ENCODE data around the gene CTR9. TPM values are rescaled to one million over a fixed set of nuclear protein-coding genes. Genes with fewer than 3 reads are reported as not detected.

The CTR9 gene
- total and polyA plus RNA-seq, 2 of the 8 experiments (the other 6 are each of a cell fraction or from before 2014, with no cell fraction given) = 6.1 to 37.7 TPM

DNA sequence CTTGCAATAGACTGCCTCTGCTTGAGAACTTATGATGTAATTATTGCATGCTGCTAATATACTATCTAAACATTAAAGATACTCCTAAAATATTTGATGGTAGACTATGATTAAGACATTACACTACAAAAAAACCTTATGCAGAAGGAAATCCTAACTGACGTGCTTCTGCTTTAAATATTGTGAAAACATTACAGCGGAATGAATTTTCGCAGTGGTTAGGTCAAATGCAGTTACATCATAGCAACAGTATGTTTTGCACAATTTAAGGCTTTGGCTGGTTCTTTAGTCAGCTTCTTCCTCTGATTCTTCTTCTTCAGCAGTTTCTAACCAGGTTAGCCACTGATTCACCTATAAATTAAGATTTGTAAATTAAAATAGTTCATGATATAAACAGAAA is 46.5 kb downstream of the CTR9 start:
- no peaks in the 10 kb centered on the region for H3K9me3 ChIP-seq (ENCODE audit: insufficient read depth in 2 of 2, low read depth in 1 of 2, low read length in 1 of 2)
- DNase-seq (ENCODE audit: low read depth in 1 of 2, low spot score in 2 of 2) = no peak
- 90% methylated on average over 3 of the region's 3 CpGs; no CpG with 5 or more reads in 1 of the 2 experiments for WGBS, 2 experiments (ENCODE audit: extremely low coverage in 1 of 2, insufficient coverage in 1 of 2, insufficient read length in 1 of 2, insufficient replicate concordance in 2 of 2, low coverage in 1 of 2, low lambda C conversion rate in 2 of 2, missing lambda C conversion rate in 1 of 2)
- no peak overlapping the region for H3K18ac ChIP-seq (ENCODE audit: extremely low read depth, low read length)
- no peak overlapping the region for H2AK5ac ChIP-seq (ENCODE audit: low read depth, low read length)
- H3K79me1 ChIP-seq (ENCODE audit: low read depth, low read length) = no peaks in the 10 kb centered on the region
- H3K79me2 ChIP-seq (ENCODE audit: control insufficient read depth in 1 of 2, insufficient read depth in 2 of 2, low read length in 2 of 2) = no peaks in the 10 kb centered on the region
- no peak overlapping the region for H3K27ac ChIP-seq (ENCODE audit: low read depth, low read length)
- no peak overlapping the region for H3K9ac ChIP-seq (replicated peaks in 1 of 4; ENCODE audit: extremely low read depth in 1 of 4, low read depth in 3 of 4, low read length in 3 of 4)
- no peak overlapping the region for H3K23ac ChIP-seq (ENCODE audit: insufficient read length)
- no peak overlapping the region for H3K14ac ChIP-seq (ENCODE audit: insufficient read length)
- no peak overlapping the region for H2BK12ac ChIP-seq (ENCODE audit: low read depth, low read length)
- no peak overlapping the region for H3K4me3 ChIP-seq (ENCODE audit: extremely low read depth in 1 of 4, insufficient read depth in 2 of 4, low read depth in 3 of 4, low read length in 4 of 4)
- H4K8ac ChIP-seq (ENCODE audit: extremely low read depth, insufficient read depth, low read length) = peak overlapping the region; percentile 7; the same call in 1 of the 2 replicates
- H3K4me2 ChIP-seq (ENCODE audit: insufficient read depth in 1 of 2, low read depth in 2 of 2, low read length in 2 of 2) = no peak overlapping the region
- H2BK20ac ChIP-seq (ENCODE audit: low read length) = no peak overlapping the region
- peaks cover 0 to 3% (median 2%) of the 10 kb centered on the region in 4 experiments; a peak in 2 of 7 replicates for H3K4me1 ChIP-seq (replicated peaks in 1 of 4; ENCODE audit: control insufficient read depth in 3 of 4, insufficient read depth in 4 of 4, low read length in 3 of 4)
- FAIRE-seq = no peak
- CTCF ChIA-PET (ENCODE audit: partially characterized antibody) = interaction anchor here (0.8 kb wide), 1 partner anchor 80 kb away, joined by 4 read pairs; no protein-coding TSS in a partner anchor
- H2BK15ac ChIP-seq (ENCODE audit: low read length) = no peak overlapping the region
- POLR2A ChIA-PET (ENCODE audit: partially characterized antibody) = interaction anchor here (1.1 to 28.5 kb wide), 6 partner anchors 12 to 61 kb away, joined by 3 to 595 read pairs (median 6); partner anchors contain the start of genes EIF4G2 and ZBED5
- peaks cover 48 to 67% (median 63%) of the 10 kb centered on the region in 4 experiments for H3K36me3 ChIP-seq (ENCODE audit: control insufficient read depth in 2 of 4, insufficient read depth in 4 of 4, low read length in 3 of 4)
- H3K23me2 ChIP-seq (ENCODE audit: low read depth, low read length) = no peaks in the 10 kb centered on the region; the same call in 1 of the 2 replicates
- peaks cover 0 to 2% (median 0%) of the 10 kb centered on the region in 4 experiments; a peak in 2 of 7 replicates for H3K27me3 ChIP-seq (replicated peaks in 1 of 4; ENCODE audit: control insufficient read depth in 3 of 4, extremely low read depth in 1 of 4, insufficient read depth in 3 of 4, low read length in 3 of 4)
- H2AFZ ChIP-seq (ENCODE audit: low read length) = no peak overlapping the region
- no peak overlapping the region for H4K5ac ChIP-seq (ENCODE audit: insufficient read length, low read depth, low read length)
- H2BK5ac ChIP-seq (ENCODE audit: low read depth, low read length) = no peak overlapping the region
- no peak overlapping the region for H2BK120ac ChIP-seq (replicated peaks; ENCODE audit: low read depth, low read length)
- H3K56ac ChIP-seq (replicated peaks; ENCODE audit: insufficient read length, low read depth, low read length) = no peak overlapping the region
- peaks cover 2 to 5% of the 10 kb centered on the region in 2 experiments for H4K20me1 ChIP-seq (replicated peaks in 1 of 2; ENCODE audit: control insufficient read depth in 1 of 2, insufficient read depth in 2 of 2, low read length in 2 of 2)
- H3K4ac ChIP-seq (replicated peaks; ENCODE audit: insufficient read length, low read depth, low read length) = no peak overlapping the region
- no peak overlapping the region for H4K91ac ChIP-seq (replicated peaks; ENCODE audit: insufficient read length, low read length)
- TF ChIP-seq GABPA (IDR thresholded peaks at IDR 0.05; ENCODE audit: borderline replicate concordance, insufficient read depth, low read length) (no peak), SAP30 (IDR thresholded peaks at IDR 0.05; ENCODE audit: insufficient read depth, insufficient replicate concordance, low read length) (no peak), POLR2A (IDR thresholded peaks at IDR 0.05; ENCODE audit: control extremely low read depth in 1 of 2, low read depth in 2 of 2, low read length in 2 of 2) (no peak), CHD2 (IDR thresholded peaks at IDR 0.05; ENCODE audit: low read length) (no peak), CREB1 (IDR thresholded peaks at IDR 0.05) (no peak), KDM4A (IDR thresholded peaks at IDR 0.05; ENCODE audit: low read depth, low read length, severe bottlenecking) (no peak), CBX8 (IDR thresholded peaks at IDR 0.05; ENCODE audit: borderline replicate concordance, low read depth, low read length) (no peak), RNF2 (IDR thresholded peaks at IDR 0.05; ENCODE audit: borderline replicate concordance, low read depth, low read length, missing control alignments, poor library complexity, severe bottlenecking) (no peak), RAD21 (IDR thresholded peaks at IDR 0.05 in 1 of 2, conservative IDR thresholded peaks at IDR 0.05 in 1 of 2; ENCODE audit: low read depth in 2 of 2, low read length in 2 of 2) (no peak), YY1 (IDR thresholded peaks at IDR 0.05; ENCODE audit: low read depth, low read length) (no peak), JUND (IDR thresholded peaks at IDR 0.05; ENCODE audit: low read length) (no peak), HDAC6 (IDR thresholded peaks at IDR 0.05; ENCODE audit: low read depth, low read length) (no peak)

All from H1 (cell line).